Measurements from ENCODE around the gene PDE10A. TPM values are rescaled to one million over a fixed set of nuclear protein-coding genes. Genes with fewer than 3 reads are reported as not detected.

PDE10A gene
- total and polyA plus RNA-seq, 2 of the 4 experiments (the other 2 are of a cell fraction): 3.4 to 12.4 TPM

DNA sequence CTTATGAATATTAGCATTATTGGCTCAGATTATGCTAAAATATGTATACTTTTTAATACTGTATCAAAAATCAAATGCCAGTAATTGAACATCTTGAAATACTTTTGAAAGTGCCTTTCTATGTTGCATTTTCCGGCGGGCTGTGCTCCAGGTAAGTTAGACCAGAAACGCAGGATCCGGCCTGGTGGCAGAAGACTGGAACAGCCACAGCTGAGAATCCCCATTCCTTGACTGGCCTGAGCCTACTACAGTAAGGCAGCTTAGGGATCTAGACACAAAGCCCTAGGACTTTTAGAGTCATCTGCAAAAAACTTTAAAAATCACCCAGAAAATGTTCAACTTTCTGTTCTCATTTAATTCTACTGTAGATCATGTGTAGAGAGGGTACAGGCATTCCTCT is 214.8 kb downstream of the PDE10A start:
- Histone ChIP-seq H3K79me1 (ENCODE audit: low read depth in 1 of 2, low read length in 2 of 2) (peaks cover 0 to 3% of the 10 kb centered on the region in 2 experiments; a peak in 1 of 4 replicates), H3K18ac (ENCODE audit: low read depth, low read length) (no peak overlapping the region), H4K8ac (ENCODE audit: low read depth in 2 of 2, low read length in 2 of 2) (no peak overlapping the region), H3K56ac (ENCODE audit: extremely low read depth, insufficient read depth, low read length) (no peak overlapping the region), H3K14ac (replicated peaks; ENCODE audit: low read depth, low read length) (no peak overlapping the region), H2BK15ac (ENCODE audit: low read depth, low read length) (no peak overlapping the region), H2AK5ac (ENCODE audit: low read depth, low read length) (no peak overlapping the region), H2AK9ac (replicated peaks; ENCODE audit: low read depth, low read length, poor library complexity) (no peak overlapping the region), H3K9me1 (ENCODE audit: insufficient read depth, low read length) (peaks cover 2% of the 10 kb centered on the region; the same call in 1 of the 2 replicates), H3K9me3 (ENCODE audit: control insufficient read depth, insufficient read depth, low read length) (peaks cover 2% of the 10 kb centered on the region; the same call in 1 of the 2 replicates), H3K27me3 (ENCODE audit: control insufficient read depth, insufficient read depth, low read length) (no peaks in the 10 kb centered on the region), H3K23ac (ENCODE audit: low read depth, low read length) (no peak overlapping the region), H4K5ac (ENCODE audit: low read depth, low read length) (no peak overlapping the region), H3K4me2 (ENCODE audit: low read depth, low read length) (no peak overlapping the region), H2BK5ac (ENCODE audit: low read depth, low read length, poor library complexity, severe bottlenecking) (no peak overlapping the region), H2AFZ (replicated peaks; ENCODE audit: low read length, poor library complexity) (no peak overlapping the region), H3K9ac (ENCODE audit: low read depth, low read length) (no peak overlapping the region), H4K91ac (ENCODE audit: insufficient read depth, low read depth, low read length) (no peak overlapping the region), H3K4me3 (ENCODE audit: insufficient read depth, low read depth, low read length) (no peak overlapping the region), H2BK120ac (ENCODE audit: low read depth, low read length) (no peak overlapping the region), H2BK20ac (ENCODE audit: low read depth, low read length) (no peak overlapping the region), H3K4ac (ENCODE audit: low read depth, low read length) (no peak overlapping the region), H3K27ac (ENCODE audit: insufficient read depth, low read length) (no peak overlapping the region), H4K20me1 (ENCODE audit: insufficient read depth, low read length) (peaks cover 4% of the 10 kb centered on the region; the same call in 1 of the 2 replicates), H3K4me1 (ENCODE audit: control insufficient read depth, insufficient read depth, low read length) (no peaks in the 10 kb centered on the region), H3K36me3 (ENCODE audit: control insufficient read depth, insufficient read depth, low read length) (peaks cover 7% of the 10 kb centered on the region; the same call in 1 of the 2 replicates)
- ChIA-PET POLR2A (ENCODE audit: unreplicated experiment) (no interaction called here), CTCF (interaction anchor here (0.8 kb wide), 1 partner anchor 8 kb away, joined by 3 read pairs; no protein-coding TSS in a partner anchor)
- ATAC-seq (ENCODE audit: low read depth): no peak
- WGBS, 2 experiments (ENCODE audit: extremely low coverage in 2 of 2, insufficient read length in 1 of 2): no CpG with 5 or more reads among the region's 4 CpGs
- DNase-seq: no peak
- TF ChIP-seq MAZ (IDR thresholded peaks at IDR 0.05; ENCODE audit: borderline replicate concordance, low read depth, low read length): no peak
- no peak for TF ChIP-seq SMC3 (IDR thresholded peaks at IDR 0.05; ENCODE audit: low read depth, low read length)
- TF ChIP-seq MXI1 (IDR thresholded peaks at IDR 0.05; ENCODE audit: borderline replicate concordance, low read depth, low read length): no peak
- TF ChIP-seq RAD21 (IDR thresholded peaks at IDR 0.05; ENCODE audit: low read length): no peak
- TF ChIP-seq BHLHE40 (IDR thresholded peaks at IDR 0.05; ENCODE audit: low read depth, low read length): no peak
- TF ChIP-seq FOS (IDR thresholded peaks at IDR 0.05; ENCODE audit: low read depth, low read length): no peak
- no peak for TF ChIP-seq CHD1 (IDR thresholded peaks at IDR 0.05; ENCODE audit: low read depth, low read length)
- TF ChIP-seq, protein P1, sequence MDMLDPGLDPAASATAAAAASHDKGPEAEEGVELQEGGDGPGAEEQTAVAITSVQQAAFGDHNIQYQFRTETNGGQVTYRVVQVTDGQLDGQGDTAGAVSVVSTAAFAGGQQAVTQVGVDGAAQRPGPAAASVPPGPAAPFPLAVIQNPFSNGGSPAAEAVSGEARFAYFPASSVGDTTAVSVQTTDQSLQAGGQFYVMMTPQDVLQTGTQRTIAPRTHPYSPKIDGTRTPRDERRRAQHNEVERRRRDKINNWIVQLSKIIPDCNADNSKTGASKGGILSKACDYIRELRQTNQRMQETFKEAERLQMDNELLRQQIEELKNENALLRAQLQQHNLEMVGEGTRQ (IDR thresholded peaks at IDR 0.05; ENCODE audit: low read depth, low read length): no peak
- no peak for TF ChIP-seq RCOR1 (IDR thresholded peaks at IDR 0.05; ENCODE audit: insufficient replicate concordance, low read length)
- BruUV-seq (replicated peaks): no TSS peak
- in situ Hi-C loops (cut with MboI; ENCODE audit: low sequenced_read_pairs) (loop anchor here (25.0 kb wide), 1 partner anchor 664 kb away; no protein-coding TSS in a partner anchor), intact Hi-C loops (cut with micrococcal nuclease) (no loop called here), dilution Hi-C loops (cut with HindIII; ENCODE audit: low sequenced_read_pairs, unreplicated experiment) (no loop called here)
